ENCODE data around the gene MT1A. TPM values are rescaled to one million over a fixed set of nuclear protein-coding genes. Genes with fewer than 3 reads are reported as not detected.
A peak's percentile ranks its signal among the peaks of the same experiment; 100 is the strongest.
"Not testable (repeated sequence)": the region's sequence is repeated elsewhere in the genome, so short reads cannot be mapped to it uniquely, and the experiment has no call there.

The MT1A gene
- polyA plus RNA-seq, 1 donor (not counting 4 experiments of a cell fraction or from before 2014, with no cell fraction given), result not detected

GRCh38 chr16:56618138-56618537 is 20.3 kb upstream of the MT1A start:
- H3K27ac ChIP-seq (ENCODE audit: control insufficient read depth, insufficient read depth, low read length), result no peak overlapping the region
- H3K4me3 ChIP-seq (ENCODE audit: control insufficient read depth in 2 of 3, extremely low read depth in 1 of 3, insufficient read depth in 2 of 3, low read depth in 1 of 3, low read length in 3 of 3), result peak overlapping the region in 2 of 3 experiments; percentile 30 to 71
- peak overlapping the region; percentile 44 for H3K9ac ChIP-seq (ENCODE audit: control insufficient read depth, extremely low read depth, insufficient read depth, low read length)
- dilution Hi-C loops (cut with MboI; ENCODE audit: extremely low pct_ligation_motif_present, low sequenced_read_pairs), result no loop called here
- no peaks in the 10 kb centered on the region for H3K27me3 ChIP-seq (ENCODE audit: control insufficient read depth, extremely low read depth, insufficient read depth, low read length)
- no peaks in the 10 kb centered on the region for H3K9me1 ChIP-seq (ENCODE audit: control insufficient read depth, extremely low read depth, insufficient read depth, low read length)
- no peak for TF ChIP-seq CTCF (optimal IDR thresholded peaks at IDR 0.05 in 1 of 3, IDR thresholded peaks at IDR 0.05 in 1 of 3, conservative IDR thresholded peaks at IDR 0.05 in 1 of 3; ENCODE audit: extremely low read depth in 1 of 3, insufficient read depth in 2 of 3, low read length in 3 of 3)
- no peak for TF ChIP-seq EZH2 (IDR thresholded peaks at IDR 0.05; ENCODE audit: low read length)
- H3K79me2 ChIP-seq (ENCODE audit: control insufficient read depth, insufficient read depth, low read length), result no peaks in the 10 kb centered on the region
- DNase-seq (ENCODE audit: low read depth, low spot score) (no peak), FAIRE-seq (no peak)
- H3K9me3 ChIP-seq (ENCODE audit: control insufficient read depth, low read depth, low read length), result no peaks in the 10 kb centered on the region
- peaks cover 31% of the 10 kb centered on the region for H3K4me1 ChIP-seq (ENCODE audit: control insufficient read depth, extremely low read depth, insufficient read depth, low read length)
- no peak overlapping the region for H2AFZ ChIP-seq (ENCODE audit: control insufficient read depth, low read length)
- no peaks in the 10 kb centered on the region for H4K20me1 ChIP-seq (ENCODE audit: control insufficient read depth, extremely low read depth, insufficient read depth, low read length)
- peak overlapping the region; percentile 90 for H3K4me2 ChIP-seq (ENCODE audit: control insufficient read depth, extremely low read depth, insufficient read depth, low read depth, low read length)
- no peaks in the 10 kb centered on the region for H3K36me3 ChIP-seq (ENCODE audit: control insufficient read depth in 2 of 2, extremely low read depth in 1 of 2, insufficient read depth in 2 of 2, low read length in 2 of 2)

- FAIRE-seq (no peak), DNase-seq (ENCODE audit: low read depth, low spot score) (no peak)
- H3K79me2 ChIP-seq (ENCODE audit: control insufficient read depth, insufficient read depth, low read length), result no peaks in the 10 kb centered on the region
- no peaks in the 10 kb centered on the region for H3K9me3 ChIP-seq (ENCODE audit: control insufficient read depth, low read depth, low read length)
- dilution Hi-C loops (cut with MboI; ENCODE audit: extremely low pct_ligation_motif_present, low sequenced_read_pairs), result no loop called here
- peaks cover 12% of the 10 kb centered on the region for H3K4me1 ChIP-seq (ENCODE audit: control insufficient read depth, extremely low read depth, insufficient read depth, low read length)
- no peaks in the 10 kb centered on the region for H3K27me3 ChIP-seq (ENCODE audit: control insufficient read depth, extremely low read depth, insufficient read depth, low read length)
- no peaks in the 10 kb centered on the region for H3K36me3 ChIP-seq (ENCODE audit: control insufficient read depth in 2 of 2, extremely low read depth in 1 of 2, insufficient read depth in 2 of 2, low read length in 2 of 2)
- H3K4me3 ChIP-seq (ENCODE audit: control insufficient read depth in 2 of 3, extremely low read depth in 1 of 3, insufficient read depth in 2 of 3, low read depth in 1 of 3, low read length in 3 of 3), result no peak overlapping the region
- no peaks in the 10 kb centered on the region for H4K20me1 ChIP-seq (ENCODE audit: control insufficient read depth, extremely low read depth, insufficient read depth, low read length)
- no peaks in the 10 kb centered on the region for H3K9me1 ChIP-seq (ENCODE audit: control insufficient read depth, extremely low read depth, insufficient read depth, low read length)
- H3K4me2 ChIP-seq (ENCODE audit: control insufficient read depth, extremely low read depth, insufficient read depth, low read depth, low read length), result no peak overlapping the region
- H3K9ac ChIP-seq (ENCODE audit: control insufficient read depth, extremely low read depth, insufficient read depth, low read length), result no peak overlapping the region
- no peak for TF ChIP-seq EZH2 (IDR thresholded peaks at IDR 0.05; ENCODE audit: low read length)
- H3K27ac ChIP-seq (ENCODE audit: control insufficient read depth, insufficient read depth, low read length), result no peak overlapping the region
- H2AFZ ChIP-seq (ENCODE audit: control insufficient read depth, low read length), result no peak overlapping the region
Observed at GRCh38 chr16:56620339-56620897, 18.0 kb upstream of the MT1A start.

GRCh38 chr16:56621665-56622445 is 16.6 kb upstream of the MT1A start:
- H3K4me2 ChIP-seq (ENCODE audit: control insufficient read depth, extremely low read depth, insufficient read depth, low read depth, low read length); H3K9ac ChIP-seq (ENCODE audit: control insufficient read depth, extremely low read depth, insufficient read depth, low read length); DNase-seq (ENCODE audit: low read depth, low spot score); FAIRE-seq; H3K4me3 ChIP-seq (ENCODE audit: control insufficient read depth in 2 of 3, extremely low read depth in 1 of 3, insufficient read depth in 2 of 3, low read depth in 1 of 3, low read length in 3 of 3); H3K27ac ChIP-seq (ENCODE audit: control insufficient read depth, insufficient read depth, low read length); H3K9me1 ChIP-seq (ENCODE audit: control insufficient read depth, extremely low read depth, insufficient read depth, low read length); H3K27me3 ChIP-seq (ENCODE audit: control insufficient read depth, extremely low read depth, insufficient read depth, low read length); H3K36me3 ChIP-seq (ENCODE audit: control insufficient read depth in 2 of 2, extremely low read depth in 1 of 2, insufficient read depth in 2 of 2, low read length in 2 of 2); H2AFZ ChIP-seq (ENCODE audit: control insufficient read depth, low read length); H4K20me1 ChIP-seq (ENCODE audit: control insufficient read depth, extremely low read depth, insufficient read depth, low read length); H3K9me3 ChIP-seq (ENCODE audit: control insufficient read depth, low read depth, low read length); dilution Hi-C loops (cut with MboI; ENCODE audit: extremely low pct_ligation_motif_present, low sequenced_read_pairs); H3K79me2 ChIP-seq (ENCODE audit: control insufficient read depth, insufficient read depth, low read length): not testable (repeated sequence)
- H3K4me1 ChIP-seq (ENCODE audit: control insufficient read depth, extremely low read depth, insufficient read depth, low read length), result peaks cover 12% of the 10 kb centered on the region

GRCh38 chr16:56623184-56623583 is 15.3 kb upstream of the MT1A start:
- H4K20me1 ChIP-seq (ENCODE audit: control insufficient read depth, extremely low read depth, insufficient read depth, low read length); FAIRE-seq; H3K79me2 ChIP-seq (ENCODE audit: control insufficient read depth, insufficient read depth, low read length); H3K4me2 ChIP-seq (ENCODE audit: control insufficient read depth, extremely low read depth, insufficient read depth, low read depth, low read length); H3K9me3 ChIP-seq (ENCODE audit: control insufficient read depth, low read depth, low read length); H3K36me3 ChIP-seq (ENCODE audit: control insufficient read depth in 2 of 2, extremely low read depth in 1 of 2, insufficient read depth in 2 of 2, low read length in 2 of 2); H3K9me1 ChIP-seq (ENCODE audit: control insufficient read depth, extremely low read depth, insufficient read depth, low read length); H3K27ac ChIP-seq (ENCODE audit: control insufficient read depth, insufficient read depth, low read length); H3K9ac ChIP-seq (ENCODE audit: control insufficient read depth, extremely low read depth, insufficient read depth, low read length); H3K27me3 ChIP-seq (ENCODE audit: control insufficient read depth, extremely low read depth, insufficient read depth, low read length); H3K4me1 ChIP-seq (ENCODE audit: control insufficient read depth, extremely low read depth, insufficient read depth, low read length); H2AFZ ChIP-seq (ENCODE audit: control insufficient read depth, low read length); H3K4me3 ChIP-seq (ENCODE audit: control insufficient read depth in 2 of 3, extremely low read depth in 1 of 3, insufficient read depth in 2 of 3, low read depth in 1 of 3, low read length in 3 of 3); dilution Hi-C loops (cut with MboI; ENCODE audit: extremely low pct_ligation_motif_present, low sequenced_read_pairs); DNase-seq (ENCODE audit: low read depth, low spot score): not testable (repeated sequence)

Data from keratinocyte (primary cell).